CD4-positive, alpha-beta T cell (primary cell): Measurements from ENCODE around the gene LITAF. TPM values are rescaled to one million over a fixed set of nuclear protein-coding genes. Genes with fewer than 3 reads are reported as not detected.

Experiments used
- ATAC-seq: fragments of 200-7000 bp; cut with Tn5 transposase; one replicate; pipeline ENCODE4 v1.10.0; 2022; ENCODE audit warnings: mild to moderate bottlenecking; ENCODE audit not compliant: poor library complexity
- CTCF ChIA-PET: fragments of 350-600 bp; sonication (Branson Sonifier 250); formaldehyde crosslinking; loops from one replicate; lab custom pipeline; 2021; ENCODE audit warnings: antibody characterized with exemption, inconsistent platforms; lab: Charles Lee
- POLR2A ChIA-PET: fragments of 350-600 bp; sonication (Branson Sonifier 250); formaldehyde crosslinking; loops from one replicate; lab custom pipeline; 2021; ENCODE audit warnings: antibody characterized with exemption, inconsistent platforms; lab: Charles Lee
- DNase-seq, 14 experiments: peaks; one replicate each; pipeline ENCODE4 v3.0.0-alpha.2; 2013 to 2020; ENCODE audit warnings: mixed read lengths in 2 of 14
- H3K27ac ChIP-seq, 2 donors: one replicate each; pipeline versions ENCODE4 v1.5.1 to v1.7.0; 2013; ENCODE audit warnings: low read length in 2 of 2, low read depth in 1 of 2, mild to moderate bottlenecking in 1 of 2
- H3K27me3 ChIP-seq, 2 experiments: 1 replicate in 1 of 2; 2 replicates in 1 of 2; pipeline versions ENCODE4 v1.6.1 to v1.7.0; 2013; ENCODE audit warnings: low read length in 2 of 2, control low read depth in 1 of 2, mild to moderate bottlenecking in 1 of 2, moderate library complexity in 1 of 2; ENCODE audit not compliant: insufficient read depth in 2 of 2, control insufficient read depth in 1 of 2
- H3K36me3 ChIP-seq: one replicate; pipeline ENCODE4 v1.6.1; 2013; ENCODE audit warnings: low read length, control low read depth; ENCODE audit not compliant: insufficient read depth
- H3K4me1 ChIP-seq: one replicate; pipeline ENCODE4 v1.6.1; 2013; ENCODE audit warnings: low read length, control low read depth; ENCODE audit not compliant: insufficient read depth
- H3K4me3 ChIP-seq: one replicate; pipeline ENCODE4 v1.5.1; 2013; ENCODE audit warnings: mild to moderate bottlenecking, low read length, moderate library complexity
- H3K9me3 ChIP-seq, 2 experiments: 1 replicate in 1 of 2; 2 replicates in 1 of 2; pipeline versions ENCODE4 v1.6.1 to v1.7.0; 2013; ENCODE audit warnings: low read length in 2 of 2, mild to moderate bottlenecking in 2 of 2, control low read depth in 1 of 2, moderate library complexity in 1 of 2; ENCODE audit not compliant: control insufficient read depth in 1 of 2, insufficient read depth in 1 of 2
- H3K27ac Mint-ChIP-seq: one replicate; pipeline ENCODE4 v1.8.0; 2020; ENCODE audit warnings: mixed read lengths
- H3K27me3 Mint-ChIP-seq: one replicate; pipeline ENCODE4 v1.8.0; 2021; ENCODE audit warnings: mixed read lengths
- H3K36me3 Mint-ChIP-seq: one replicate; pipeline ENCODE4 v1.8.0; 2021; ENCODE audit warnings: low read depth, mixed read lengths
- H3K4me1 Mint-ChIP-seq: one replicate; pipeline ENCODE4 v1.8.0; 2021; ENCODE audit warnings: low read depth, mixed read lengths
- H3K4me3 Mint-ChIP-seq: one replicate; pipeline ENCODE4 v1.8.0; 2020; ENCODE audit warnings: mild to moderate bottlenecking, mixed read lengths
- H3K9me3 Mint-ChIP-seq: one replicate; pipeline ENCODE4 v1.8.0; 2020; ENCODE audit warnings: mixed read lengths
- CTCF ChIP-seq: fragments of 200-600 bp; IDR thresholded peaks from one replicate; pipeline ENCODE4 v1.8.0; 2022; ENCODE audit warnings: antibody characterized with exemption, mild to moderate bottlenecking
- intact Hi-C, 2 experiments: fragments of 100-400 bp; cut with DNase I in 1 of 2; cut with micrococcal nuclease in 1 of 2; formaldehyde crosslinking; loops; one replicate each; pipeline versions ENCODE4 v1.15.1 to v1.9.0; 2023 to 2025; cut with DNase I, micrococcal nuclease
- total RNA-seq, 174 experiments: library from RNA in 2 of 174; stranded (reverse) in 2 of 174; gene quantifications; one replicate each; pipeline ENCODE4 v1.2.3 and lab custom pipeline; 2021 to 2026

Gene LITAF
- total RNA-seq, 2 experiments from 2014 or later: 226 to 257 TPM

GRCh38 chr16:11588321-11589197 is 1.8 kb upstream of the LITAF start:
- Mint-ChIP-seq H3K4me3 (peak overlapping the region; percentile 95), H3K36me3 (peaks cover 29% of the 10 kb centered on the region), H3K4me1 (peaks cover 38% of the 10 kb centered on the region), H3K27ac (peak overlapping the region; percentile 97), H3K27me3 (no peaks in the 10 kb centered on the region), H3K9me3 (no peaks in the 10 kb centered on the region)
- ChIA-PET CTCF (interaction anchor here (0.7 to 2.1 kb wide), 5 partner anchors 20 to 56 kb away, joined by 3 to 9 read pairs (median 3); no protein-coding TSS in a partner anchor), POLR2A (interaction anchor here (0.5 to 2.3 kb wide), 6 partner anchors 12 to 154 kb away, joined by 3 to 10 read pairs (median 4); partner anchors contain the start of gene TXNDC11)
- Histone ChIP-seq H3K27me3 (no peaks in the 10 kb centered on the region), H3K36me3 (peaks cover 4% of the 10 kb centered on the region), H3K4me1 (peaks cover 35% of the 10 kb centered on the region), H3K4me3 (no peak overlapping the region), H3K9me3 (no peaks in the 10 kb centered on the region), H3K27ac (no peak overlapping the region)
- no peak for DNase-seq
- no peak for ATAC-seq
- intact Hi-C loops: no loop called here
- TF ChIP-seq CTCF: no peak

GRCh38 chr16:11587643-11588247 is 1.0 kb upstream of the LITAF start:
- Mint-ChIP-seq H3K36me3 (peaks cover 33% of the 10 kb centered on the region), H3K27me3 (no peaks in the 10 kb centered on the region), H3K9me3 (no peaks in the 10 kb centered on the region), H3K4me3 (peak overlapping the region; percentile 95), H3K4me1 (peaks cover 46% of the 10 kb centered on the region), H3K27ac (peak overlapping the region; percentile 97)
- Histone ChIP-seq H3K4me1 (peaks cover 43% of the 10 kb centered on the region), H3K36me3 (peaks cover 7% of the 10 kb centered on the region), H3K9me3 (no peaks in the 10 kb centered on the region), H3K4me3 (peak overlapping the region; percentile 96), H3K27ac (peak overlapping the region; percentile 63 to 82), H3K27me3 (no peaks in the 10 kb centered on the region)
- TF ChIP-seq CTCF: no peak
- intact Hi-C loops: no loop called here
- CTCF ChIA-PET: interaction anchor here (2.1 kb wide), 1 partner anchor 56 kb away, joined by 9 read pairs; no protein-coding TSS in a partner anchor
- POLR2A ChIA-PET: interaction anchor here (0.5 to 2.9 kb wide), 12 partner anchors 10 to 155 kb away, joined by 3 to 39 read pairs (median 6); partner anchors contain the start of gene TXNDC11
- DNase-seq (no peak), ATAC-seq (no peak)

GRCh38 chr16:11586378-11586855 is 302 bp downstream of the LITAF start:
- peaks cover 59% of the 10 kb centered on the region for H3K4me1 Mint-ChIP-seq

More at GRCh38 chr16:11586378-11586855, 302 bp downstream of the LITAF start:
- Histone ChIP-seq H3K27me3 (no peaks in the 10 kb centered on the region), H3K36me3 (peaks cover 7% of the 10 kb centered on the region), H3K9me3 (no peaks in the 10 kb centered on the region), H3K27ac (peak overlapping the region; percentile 80 to 82), H3K4me1 (peaks cover 53% of the 10 kb centered on the region), H3K4me3 (peak overlapping the region; percentile 96)
- no peak for TF ChIP-seq CTCF
- Mint-ChIP-seq H3K27ac (peak overlapping the region; percentile 91), H3K27me3 (no peaks in the 10 kb centered on the region), H3K4me3 (peak overlapping the region; percentile 90), H3K9me3 (no peaks in the 10 kb centered on the region), H3K36me3 (peaks cover 45% of the 10 kb centered on the region)
- ChIA-PET CTCF (interaction anchor here (1.2 to 2.1 kb wide), 2 partner anchors 26 to 54 kb away, joined by 3 to 9 read pairs; no protein-coding TSS in a partner anchor), POLR2A (interaction anchor here (0.9 to 2.9 kb wide), 13 partner anchors 9 to 156 kb away, joined by 3 to 39 read pairs (median 5); partner anchors contain the start of gene TXNDC11)
- ATAC-seq (no peak), DNase-seq (peak in 2 of 14 experiments; percentile 34 to 41)
- intact Hi-C loops: no loop called here
